SK-N-SH (cell line): ENCODE data around the gene KNDC1. TPM values are rescaled to one million over a fixed set of nuclear protein-coding genes. Genes with fewer than 3 reads are reported as not detected.

Experiments
- CTCF ChIA-PET: fragments of 300-600, 350-600 bp; formaldehyde crosslinking; extraction: SDS; loops from one replicate; lab custom pipeline; 2021; lab: Yijun Ruan, JAX
- POLR2A ChIA-PET: fragments of 350-600 bp; sonication (Branson Sonifier 250); formaldehyde crosslinking; extraction: SDS; loops from one replicate; lab custom pipeline; 2020; ENCODE audit warnings: antibody characterized with exemption, inconsistent platforms; lab: Yijun Ruan, JAX
- DNase-seq: peaks from one replicate; pipeline ENCODE4 v3.0.0; 2012
- H2AFZ ChIP-seq: fragments of 200-600 bp; sonication (generic); 2 replicates; pipeline ENCODE4 v1.8.1; 2016; ENCODE audit warnings: antibody characterized with exemption, mild to moderate bottlenecking, low read depth
- H3F3A ChIP-seq: fragments of 200-600 bp; sonication (generic); replicated peaks from 2 replicates; pipeline ENCODE3; 2016; ENCODE audit warnings: antibody characterized with exemption, mild to moderate bottlenecking; ENCODE audit not compliant: insufficient read depth
- H3K27ac ChIP-seq, 2 experiments: fragments of 200-500 bp in 1 of 2; fragments of 200-600 bp in 1 of 2; sonication (Bioruptor generic) in 1 of 2; sonication (generic), shearing (Covaris generic) in 1 of 2; 2 replicates each; pipeline versions ENCODE4 v1.5.1 to v1.6.1; 2014 to 2016; ENCODE audit warnings: low read depth in 2 of 2, inconsistent platforms in 1 of 2, low read length in 1 of 2, mild to moderate bottlenecking in 1 of 2, mixed read lengths in 1 of 2
- H3K27me3 ChIP-seq: fragments of 200-600 bp; sonication (generic), shearing (Covaris generic); 2 replicates; pipeline ENCODE4 v1.6.1; 2016; ENCODE audit warnings: mixed run types; ENCODE audit not compliant: insufficient read depth
- H3K36me3 ChIP-seq, 2 experiments: fragments of 200-500 bp in 1 of 2; fragments of 200-600 bp in 1 of 2; sonication (Bioruptor generic) in 1 of 2; sonication (generic) in 1 of 2; replicated peaks in 1 of 2; 2 replicates each; pipeline versions ENCODE3 to v1.5.1; 2014 to 2016; ENCODE audit warnings: low read length in 1 of 2, mild to moderate bottlenecking in 1 of 2; ENCODE audit not compliant: insufficient read depth in 2 of 2, control insufficient read depth in 1 of 2
- H3K4me1 ChIP-seq, 2 experiments: fragments of 200-500 bp in 1 of 2; fragments of 200-600 bp in 1 of 2; sonication (Bioruptor generic) in 1 of 2; sonication (generic), shearing (Covaris generic) in 1 of 2; 2 replicates each; pipeline versions ENCODE4 v1.5.1 to v1.6.1; 2014 to 2016; ENCODE audit warnings: low read depth in 1 of 2, low read length in 1 of 2, mixed run types in 1 of 2; ENCODE audit not compliant: insufficient read depth in 2 of 2, control insufficient read depth in 1 of 2
- H3K4me2 ChIP-seq: fragments of 200-600 bp; sonication (generic), shearing (Covaris generic); 2 replicates; pipeline ENCODE4 v1.6.1; 2017; ENCODE audit warnings: mixed run types
- H3K4me3 ChIP-seq, 2 experiments: fragments of 200-500 bp in 1 of 2; fragments of 200-600 bp in 1 of 2; sonication (Bioruptor generic) in 1 of 2; sonication (generic), shearing (Covaris generic) in 1 of 2; 2 replicates each; pipeline versions ENCODE4 v1.5.1 to v1.8.1; 2014 to 2016; ENCODE audit warnings: low read depth in 2 of 2, inconsistent platforms in 1 of 2, low read length in 1 of 2, mild to moderate bottlenecking in 1 of 2, mixed read lengths in 1 of 2, moderate library complexity in 1 of 2
- H3K79me2 ChIP-seq: fragments of 200-600 bp; sonication (generic); 2 replicates; pipeline ENCODE4 v1.8.1; 2017; ENCODE audit warnings: mild to moderate bottlenecking; ENCODE audit not compliant: insufficient read depth
- H3K9ac ChIP-seq: fragments of 200-600 bp; sonication (generic); 2 replicates; pipeline ENCODE4 v1.6.1; 2017; ENCODE audit warnings: mixed run types
- H3K9me2 ChIP-seq: fragments of 200-600 bp; sonication (generic); 2 replicates; pipeline ENCODE4 v1.6.1; 2017; ENCODE audit warnings: mixed run types
- H3K9me3 ChIP-seq: fragments of 200-600 bp; sonication (generic); 2 replicates; pipeline ENCODE4 v1.6.1; 2017; ENCODE audit warnings: mixed run types, mild to moderate bottlenecking, moderate library complexity
- H4K20me1 ChIP-seq: fragments of 200-600 bp; sonication (generic); 2 replicates; pipeline ENCODE4 v1.6.1; 2017; ENCODE audit warnings: mild to moderate bottlenecking, mixed run types; ENCODE audit not compliant: insufficient read depth
- CHD2 ChIP-seq: fragments of 150-350 bp; IDR thresholded peaks from 2 replicates; pipeline ENCODE4 v1.6.1; 2018; ENCODE audit warnings: low read length; ENCODE audit not compliant: partially characterized antibody
- ELF1 ChIP-seq: IDR thresholded peaks from 2 replicates; pipeline ENCODE4 v1.4.0; 2012
- EZH2phosphoT487 ChIP-seq: fragments of 200-600 bp; sonication (generic); IDR thresholded peaks from 2 replicates; pipeline ENCODE4 v1.6.1; 2017; ENCODE audit warnings: low read depth, mixed run types, mild to moderate bottlenecking, antibody characterized with exemption, moderate library complexity, borderline replicate concordance
- FOSL2 ChIP-seq: IDR thresholded peaks from 2 replicates; pipeline ENCODE4 v1.4.0; 2012; ENCODE audit warnings: low read depth, mild to moderate bottlenecking, moderate library complexity, borderline replicate concordance
- FOXM1 ChIP-seq: IDR thresholded peaks from 2 replicates; pipeline ENCODE4 v1.4.0; 2012; ENCODE audit warnings: low read depth, mild to moderate bottlenecking
- GABPA ChIP-seq: IDR thresholded peaks from 2 replicates; pipeline ENCODE4 v1.4.0; 2012; ENCODE audit warnings: low read depth, mild to moderate bottlenecking
- MEF2A ChIP-seq: IDR thresholded peaks from 2 replicates; pipeline ENCODE4 v1.4.0; 2012; ENCODE audit warnings: low read depth, borderline replicate concordance
- NRF1 ChIP-seq: IDR thresholded peaks from 2 replicates; pipeline ENCODE4 v1.6.1; 2012; ENCODE audit warnings: low read depth, mild to moderate bottlenecking, low read length
- POLR2AphosphoS5 ChIP-seq: IDR thresholded peaks from 2 replicates; pipeline ENCODE4 v1.6.1; 2012; ENCODE audit warnings: low read depth, low read length
- RAD21 ChIP-seq: IDR thresholded peaks from 2 replicates; pipeline ENCODE4 v1.6.1; 2012; ENCODE audit warnings: mild to moderate bottlenecking, low read length
- RXRA ChIP-seq: IDR thresholded peaks from 2 replicates; pipeline ENCODE4 v1.4.0; 2012; ENCODE audit warnings: low read depth, mild to moderate bottlenecking, borderline replicate concordance
- TAF1 ChIP-seq: IDR thresholded peaks from 2 replicates; pipeline ENCODE4 v1.6.1; 2012; ENCODE audit warnings: low read depth, mild to moderate bottlenecking, low read length, moderate library complexity, borderline replicate concordance
- WGBS: methylation state at CpG from one replicate; pipeline ENCODE4 v1.1.6; 2017; ENCODE audit warnings: low lambda C conversion rate; 5-methylcytosine and 5-hydroxymethylcytosine counted together
- polyA plus RNA-seq, 3 experiments: library from polyadenylated mRNA; depleted of rRNA; stranded (reverse); fragments of >200 nt; gene quantifications; 2 replicates each; pipeline ENCODE4 v1.2.3, GENCODE V29; 2012
- TF ChIP-seq, protein P1 (sequence below): fragments of 150-350 bp; IDR thresholded peaks from 2 replicates; pipeline ENCODE4 v1.6.1; 2016; ENCODE audit warnings: mild to moderate bottlenecking, low read depth, low read length
- TF ChIP-seq, protein P2 (sequence below): IDR thresholded peaks from 2 replicates; pipeline ENCODE4 v1.4.0; 2012; ENCODE audit warnings: low read depth, borderline replicate concordance
- TF ChIP-seq, protein P3 (sequence below): IDR thresholded peaks from 2 replicates; pipeline ENCODE4 v1.4.0; 2012; ENCODE audit warnings: low read depth
- TF ChIP-seq, protein P4 (sequence below): IDR thresholded peaks from 2 replicates; pipeline ENCODE4 v1.4.0; 2012; ENCODE audit warnings: low read depth, borderline replicate concordance

The KNDC1 gene
- polyA plus RNA-seq, 1 of the 3 experiments (the other 2 are of a cell fraction): 1.4 TPM

DNA sequence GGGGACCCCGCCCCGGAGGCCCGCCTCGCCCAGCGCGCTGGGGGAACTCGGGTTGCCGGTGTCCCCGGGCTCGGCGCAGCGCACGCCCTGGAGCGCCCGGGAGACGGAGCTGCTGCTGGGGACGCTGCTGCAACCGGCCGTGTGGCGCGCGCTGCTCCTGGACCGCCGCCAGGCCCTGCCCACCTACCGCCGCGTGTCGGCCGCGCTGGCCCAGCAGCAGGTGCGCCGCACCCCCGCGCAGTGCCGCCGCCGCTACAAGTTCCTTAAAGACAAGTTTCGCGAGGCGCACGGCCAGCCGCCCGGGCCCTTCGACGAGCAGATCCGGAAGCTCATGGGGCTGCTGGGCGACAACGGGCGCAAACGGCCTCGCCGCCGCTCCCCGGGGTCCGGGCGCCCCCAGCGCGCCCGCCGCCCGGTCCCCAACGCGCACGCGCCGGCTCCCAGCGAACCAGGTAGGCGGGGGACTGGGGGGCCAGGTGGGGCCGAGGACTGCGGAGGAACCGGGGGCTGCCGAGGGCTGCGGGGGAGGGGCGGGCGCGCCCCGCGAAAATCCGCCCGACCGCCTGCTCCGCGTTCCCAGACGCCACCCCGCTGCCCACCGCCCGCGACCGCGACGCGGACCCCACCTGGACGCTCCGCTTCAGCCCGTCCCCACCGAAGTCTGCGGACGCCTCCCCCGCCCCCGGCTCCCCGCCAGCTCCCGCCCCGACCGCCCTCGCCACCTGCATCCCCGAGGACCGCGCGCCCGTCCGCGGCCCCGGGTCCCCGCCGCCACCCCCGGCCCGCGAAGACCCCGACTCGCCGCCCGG, 70.6 kb downstream of the KNDC1 start:
- Histone ChIP-seq H3K9me2 (no peaks in the 10 kb centered on the region), H3K36me3 (no peaks in the 10 kb centered on the region), H3K9ac (no peak overlapping the region), H3K4me3 (no peak overlapping the region), H4K20me1 (no peaks in the 10 kb centered on the region), H3K27ac (no peak overlapping the region), H3K79me2 (no peaks in the 10 kb centered on the region), H2AFZ (no peak overlapping the region), H3K9me3 (no peaks in the 10 kb centered on the region), H3K27me3 (peaks cover 57% of the 10 kb centered on the region), H3F3A (no peaks in the 10 kb centered on the region), H3K4me1 (no peaks in the 10 kb centered on the region), H3K4me2 (no peak overlapping the region)
- TF ChIP-seq RAD21 (no peak), FOSL2 (no peak), POLR2AphosphoS5 (no peak), NRF1 (no peak), CHD2 (no peak)
- TF ChIP-seq, protein P1, sequence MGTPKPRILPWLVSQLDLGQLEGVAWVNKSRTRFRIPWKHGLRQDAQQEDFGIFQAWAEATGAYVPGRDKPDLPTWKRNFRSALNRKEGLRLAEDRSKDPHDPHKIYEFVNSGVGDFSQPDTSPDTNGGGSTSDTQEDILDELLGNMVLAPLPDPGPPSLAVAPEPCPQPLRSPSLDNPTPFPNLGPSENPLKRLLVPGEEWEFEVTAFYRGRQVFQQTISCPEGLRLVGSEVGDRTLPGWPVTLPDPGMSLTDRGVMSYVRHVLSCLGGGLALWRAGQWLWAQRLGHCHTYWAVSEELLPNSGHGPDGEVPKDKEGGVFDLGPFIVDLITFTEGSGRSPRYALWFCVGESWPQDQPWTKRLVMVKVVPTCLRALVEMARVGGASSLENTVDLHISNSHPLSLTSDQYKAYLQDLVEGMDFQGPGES: no peak
- TF ChIP-seq, protein P2, sequence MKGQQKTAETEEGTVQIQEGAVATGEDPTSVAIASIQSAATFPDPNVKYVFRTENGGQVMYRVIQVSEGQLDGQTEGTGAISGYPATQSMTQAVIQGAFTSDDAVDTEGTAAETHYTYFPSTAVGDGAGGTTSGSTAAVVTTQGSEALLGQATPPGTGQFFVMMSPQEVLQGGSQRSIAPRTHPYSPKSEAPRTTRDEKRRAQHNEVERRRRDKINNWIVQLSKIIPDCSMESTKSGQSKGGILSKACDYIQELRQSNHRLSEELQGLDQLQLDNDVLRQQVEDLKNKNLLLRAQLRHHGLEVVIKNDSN: no peak
- TF ChIP-seq, protein P3, sequence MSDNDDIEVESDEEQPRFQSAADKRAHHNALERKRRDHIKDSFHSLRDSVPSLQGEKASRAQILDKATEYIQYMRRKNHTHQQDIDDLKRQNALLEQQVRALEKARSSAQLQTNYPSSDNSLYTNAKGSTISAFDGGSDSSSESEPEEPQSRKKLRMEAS: no peak
- no peak for DNase-seq
- ChIA-PET CTCF (no interaction called here), POLR2A (no interaction called here)
- 19% methylated on average over 28 of the region's 122 CpGs for WGBS

DNA sequence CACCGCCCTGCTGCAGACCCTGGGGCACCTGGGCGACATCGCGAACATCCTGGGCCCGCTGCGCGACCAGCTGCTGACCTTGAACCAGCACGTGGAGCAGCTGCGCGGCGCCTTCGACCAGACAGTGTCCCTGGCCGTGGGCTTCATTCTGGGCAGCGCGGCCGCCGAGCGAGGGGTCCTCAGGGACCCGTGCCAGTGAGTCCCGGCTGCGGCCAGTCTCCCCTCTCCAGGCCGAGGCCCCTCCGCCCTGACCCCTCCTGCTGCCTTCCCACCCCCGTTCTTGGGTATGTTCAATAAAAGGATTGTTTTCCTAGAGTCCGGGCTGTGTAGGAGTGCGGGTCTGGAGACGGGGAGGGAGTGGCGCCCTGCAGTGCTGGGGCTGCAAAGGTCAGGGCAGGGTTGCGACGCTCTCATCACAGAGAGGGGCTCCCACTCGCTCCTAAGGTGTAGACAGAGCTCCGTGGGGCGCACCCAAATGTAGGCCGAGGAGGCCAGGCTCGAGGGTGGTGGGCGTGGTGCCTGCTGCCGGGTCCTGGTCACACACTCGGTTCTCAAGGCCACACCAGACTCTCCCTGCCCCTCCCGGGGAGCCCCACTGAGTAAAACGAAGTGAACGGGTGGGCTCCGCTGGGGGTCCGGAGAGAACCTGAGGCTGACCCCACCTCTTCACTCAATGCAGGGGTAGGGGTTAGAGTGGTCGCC, 71.4 kb downstream of the KNDC1 start:
- no peak for DNase-seq
- no peak overlapping the region for H3K4me3 ChIP-seq
- H4K20me1 ChIP-seq: no peaks in the 10 kb centered on the region
- no peaks in the 10 kb centered on the region for H3K36me3 ChIP-seq
- WGBS: 24% methylated on average over 32 of the region's 44 CpGs
- no peak overlapping the region for H3K27ac ChIP-seq
- POLR2A ChIA-PET: no interaction called here
- no peaks in the 10 kb centered on the region for H3K79me2 ChIP-seq
- no peak overlapping the region for H3K9ac ChIP-seq
- H3K9me2 ChIP-seq: no peaks in the 10 kb centered on the region
- TF ChIP-seq ELF1: no peak
- no peak for TF ChIP-seq EZH2phosphoT487
- no peak for TF ChIP-seq TAF1
- no peak for TF ChIP-seq POLR2AphosphoS5
- TF ChIP-seq, protein P2: no peak
- TF ChIP-seq GABPA: no peak
- no peak for TF ChIP-seq RXRA
- no peak for TF ChIP-seq MEF2A
- TF ChIP-seq, protein P4, sequence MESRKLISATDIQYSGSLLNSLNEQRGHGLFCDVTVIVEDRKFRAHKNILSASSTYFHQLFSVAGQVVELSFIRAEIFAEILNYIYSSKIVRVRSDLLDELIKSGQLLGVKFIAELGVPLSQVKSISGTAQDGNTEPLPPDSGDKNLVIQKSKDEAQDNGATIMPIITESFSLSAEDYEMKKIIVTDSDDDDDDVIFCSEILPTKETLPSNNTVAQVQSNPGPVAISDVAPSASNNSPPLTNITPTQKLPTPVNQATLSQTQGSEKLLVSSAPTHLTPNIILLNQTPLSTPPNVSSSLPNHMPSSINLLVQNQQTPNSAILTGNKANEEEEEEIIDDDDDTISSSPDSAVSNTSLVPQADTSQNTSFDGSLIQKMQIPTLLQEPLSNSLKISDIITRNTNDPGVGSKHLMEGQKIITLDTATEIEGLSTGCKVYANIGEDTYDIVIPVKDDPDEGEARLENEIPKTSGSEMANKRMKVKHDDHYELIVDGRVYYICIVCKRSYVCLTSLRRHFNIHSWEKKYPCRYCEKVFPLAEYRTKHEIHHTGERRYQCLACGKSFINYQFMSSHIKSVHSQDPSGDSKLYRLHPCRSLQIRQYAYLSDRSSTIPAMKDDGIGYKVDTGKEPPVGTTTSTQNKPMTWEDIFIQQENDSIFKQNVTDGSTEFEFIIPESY: no peak
- TF ChIP-seq FOXM1: no peak
- no peaks in the 10 kb centered on the region for H3K4me1 ChIP-seq
- H3F3A ChIP-seq: no peaks in the 10 kb centered on the region
- no peak overlapping the region for H2AFZ ChIP-seq
- no peaks in the 10 kb centered on the region for H3K9me3 ChIP-seq
- no peak overlapping the region for H3K4me2 ChIP-seq
- CTCF ChIA-PET: no interaction called here
- peaks cover 65% of the 10 kb centered on the region for H3K27me3 ChIP-seq
